Activated naive CD4-positive, alpha-beta T cell treated with anti-CD3 and anti-CD28 coated beads, Interleukin-2, amount 50 U/mL, for 24 hours (primary cell): ENCODE measurements around the gene ETFB.

ENCODE experiments used
- H3K27ac Mint-ChIP-seq: one replicate; pipeline ENCODE4 v1.8.0; 2021; ENCODE audit warnings: mild to moderate bottlenecking, mixed read lengths
- H3K27me3 Mint-ChIP-seq: one replicate; pipeline ENCODE4 v1.8.0; 2021; ENCODE audit warnings: mixed read lengths
- H3K36me3 Mint-ChIP-seq: one replicate; pipeline ENCODE4 v1.8.0; 2021; ENCODE audit warnings: mixed read lengths
- H3K4me1 Mint-ChIP-seq: one replicate; pipeline ENCODE4 v1.8.0; 2021; ENCODE audit warnings: mixed read lengths
- H3K4me3 Mint-ChIP-seq: one replicate; pipeline ENCODE4 v1.8.0; 2021; ENCODE audit warnings: mild to moderate bottlenecking, mixed read lengths
- H3K9me3 Mint-ChIP-seq: one replicate; pipeline ENCODE4 v1.8.0; 2021; ENCODE audit warnings: mixed read lengths

Gene ETFB

DNA sequence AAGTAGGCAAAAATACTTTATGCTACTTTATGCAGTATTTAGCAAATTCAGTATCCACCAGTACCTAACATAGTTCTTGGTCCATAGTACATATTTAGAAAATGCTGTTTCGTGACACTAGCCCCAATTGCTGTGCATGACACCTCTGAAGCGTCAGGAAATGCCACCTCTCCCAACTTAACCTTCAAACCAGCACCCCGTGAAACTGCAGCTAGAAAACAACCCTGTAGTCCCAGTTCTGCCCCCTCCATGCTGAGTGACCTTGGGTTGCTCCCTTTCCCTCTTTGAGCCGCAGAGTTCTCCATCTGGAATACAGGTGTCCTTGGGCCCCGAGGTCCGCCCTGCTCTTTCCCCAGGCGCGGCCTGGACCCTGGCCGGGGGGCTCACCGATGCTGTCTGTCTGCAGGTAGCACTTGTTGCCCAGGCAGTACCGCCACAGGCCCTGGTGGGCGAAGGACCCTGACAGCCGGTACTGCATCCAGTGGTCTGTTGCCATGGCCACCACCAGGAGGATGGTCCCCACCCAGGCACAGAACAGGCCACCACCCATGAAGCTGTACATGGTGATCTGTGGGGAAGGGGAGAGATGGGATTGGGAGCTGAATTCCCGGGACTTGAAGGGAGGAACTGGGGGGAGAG is 20.8 kb upstream of the ETFB start:
- H3K27me3 Mint-ChIP-seq: no peaks in the 10 kb centered on the region
- H3K36me3 Mint-ChIP-seq: no peaks in the 10 kb centered on the region
- H3K4me3 Mint-ChIP-seq: peak overlapping the region; percentile 49
- no peak overlapping the region for H3K27ac Mint-ChIP-seq
- peaks cover 7% of the 10 kb centered on the region for H3K4me1 Mint-ChIP-seq
- H3K9me3 Mint-ChIP-seq: no peaks in the 10 kb centered on the region

DNA sequence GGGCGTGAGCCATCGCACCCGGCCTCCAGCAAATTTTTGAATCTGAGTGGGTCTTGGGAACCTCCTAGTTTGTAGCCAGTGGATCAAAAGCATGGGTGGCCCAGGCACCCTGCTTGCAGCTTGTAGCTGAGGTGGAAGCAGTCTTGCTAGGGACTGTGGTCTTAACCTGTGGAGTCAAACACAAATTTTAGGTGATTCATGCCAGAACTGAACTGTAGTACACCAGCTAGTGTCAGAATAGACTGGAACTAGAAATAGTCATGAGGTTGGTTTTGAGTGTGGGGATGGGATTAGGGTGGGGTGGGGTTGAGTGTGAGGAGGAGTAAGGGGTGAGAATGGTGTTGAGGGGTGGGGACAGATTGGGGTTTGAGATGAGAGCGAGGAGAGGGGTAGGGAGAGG is 15.8 kb upstream of the ETFB start:
- Mint-ChIP-seq H3K9me3 (no peaks in the 10 kb centered on the region), H3K27ac (no peak overlapping the region), H3K4me1 (peaks cover 12% of the 10 kb centered on the region), H3K27me3 (no peaks in the 10 kb centered on the region), H3K4me3 (no peak overlapping the region), H3K36me3 (peaks cover 2% of the 10 kb centered on the region)

DNA sequence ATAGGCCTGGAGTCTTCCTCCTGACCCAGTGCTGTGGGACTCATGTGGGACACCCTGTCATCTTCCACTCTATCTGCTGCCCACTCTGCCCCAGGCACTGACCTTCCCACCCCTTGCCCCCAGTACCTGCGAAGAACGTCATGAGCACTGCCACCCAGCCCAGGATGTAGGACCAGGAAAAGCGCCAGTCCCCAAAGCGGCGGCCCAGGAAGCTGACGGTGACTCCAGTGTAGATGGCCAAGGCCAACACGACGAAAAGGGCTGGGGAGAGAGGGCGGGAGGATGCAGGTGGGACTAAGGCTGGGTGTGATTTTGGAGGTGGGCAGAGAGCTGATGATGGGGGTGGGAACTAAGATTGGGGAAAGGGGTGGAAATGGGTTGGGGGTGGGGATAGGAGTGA is 14.2 kb upstream of the ETFB start:
- H3K36me3 Mint-ChIP-seq: peaks cover 2% of the 10 kb centered on the region
- no peaks in the 10 kb centered on the region for H3K27me3 Mint-ChIP-seq
- no peak overlapping the region for H3K27ac Mint-ChIP-seq
- no peaks in the 10 kb centered on the region for H3K9me3 Mint-ChIP-seq
- H3K4me3 Mint-ChIP-seq: no peak overlapping the region
- peaks cover 26% of the 10 kb centered on the region for H3K4me1 Mint-ChIP-seq

DNA sequence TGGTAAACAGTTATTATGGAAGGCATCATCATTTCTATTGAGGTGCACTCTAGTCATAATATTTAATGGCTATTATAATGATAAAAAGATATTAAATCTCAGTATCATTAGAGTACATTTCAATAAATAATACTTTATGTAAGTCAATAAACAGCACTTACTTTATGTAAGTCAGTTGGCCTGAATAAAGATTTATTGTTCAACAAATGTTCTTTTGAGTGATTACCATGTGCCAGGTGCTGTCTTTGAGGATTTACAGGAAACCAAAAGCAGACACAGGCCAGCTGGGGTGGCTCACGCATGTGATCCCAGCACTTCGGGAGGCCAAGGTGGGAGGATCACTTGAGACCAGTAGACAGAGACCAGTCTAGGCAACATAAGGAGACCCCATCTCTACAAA is 11.2 kb upstream of the ETFB start:
- Mint-ChIP-seq H3K27ac (no peak overlapping the region), H3K27me3 (no peaks in the 10 kb centered on the region), H3K4me1 (peaks cover 53% of the 10 kb centered on the region), H3K36me3 (peaks cover 2% of the 10 kb centered on the region), H3K9me3 (no peaks in the 10 kb centered on the region), H3K4me3 (no peak overlapping the region)

DNA sequence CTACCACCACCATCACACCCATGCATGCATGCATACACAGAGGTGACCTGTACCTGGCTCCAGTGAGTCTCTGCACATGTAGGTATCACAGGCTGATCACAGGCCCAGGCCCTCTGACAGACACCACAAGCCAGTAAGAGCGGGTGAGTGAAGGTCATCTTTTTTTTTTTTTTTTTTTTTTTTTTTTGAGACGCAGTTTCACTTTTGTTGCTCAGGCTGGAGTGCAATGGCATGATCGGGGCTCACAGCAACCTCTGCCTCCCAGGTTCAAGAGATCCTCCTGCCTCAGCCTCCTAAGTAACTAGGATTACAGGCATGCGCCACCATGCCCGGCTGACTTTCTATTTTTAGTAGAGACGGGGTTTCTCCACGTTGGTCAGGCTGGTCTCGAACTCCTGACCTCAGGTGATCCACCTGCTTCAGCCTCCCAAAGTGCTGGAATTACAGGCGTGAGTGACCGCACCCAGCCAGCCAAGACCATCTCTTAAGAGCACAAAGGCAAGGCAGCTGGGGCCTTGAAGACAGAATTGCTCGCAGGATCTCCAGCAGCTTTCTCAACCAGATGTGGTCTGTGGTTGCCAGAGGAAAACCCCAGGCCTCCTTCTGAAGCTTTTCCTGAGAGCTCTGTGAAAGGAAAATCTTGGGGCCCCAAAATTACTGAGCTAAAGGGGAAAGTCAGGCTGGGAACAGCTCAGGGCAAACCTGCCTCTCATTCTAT is 9.5 kb upstream of the ETFB start:
- H3K27ac Mint-ChIP-seq: no peak overlapping the region
- peak overlapping the region; percentile 43 for H3K4me3 Mint-ChIP-seq
- H3K9me3 Mint-ChIP-seq: no peaks in the 10 kb centered on the region
- peaks cover 69% of the 10 kb centered on the region for H3K4me1 Mint-ChIP-seq
- H3K36me3 Mint-ChIP-seq: peaks cover 2% of the 10 kb centered on the region
- no peaks in the 10 kb centered on the region for H3K27me3 Mint-ChIP-seq

DNA sequence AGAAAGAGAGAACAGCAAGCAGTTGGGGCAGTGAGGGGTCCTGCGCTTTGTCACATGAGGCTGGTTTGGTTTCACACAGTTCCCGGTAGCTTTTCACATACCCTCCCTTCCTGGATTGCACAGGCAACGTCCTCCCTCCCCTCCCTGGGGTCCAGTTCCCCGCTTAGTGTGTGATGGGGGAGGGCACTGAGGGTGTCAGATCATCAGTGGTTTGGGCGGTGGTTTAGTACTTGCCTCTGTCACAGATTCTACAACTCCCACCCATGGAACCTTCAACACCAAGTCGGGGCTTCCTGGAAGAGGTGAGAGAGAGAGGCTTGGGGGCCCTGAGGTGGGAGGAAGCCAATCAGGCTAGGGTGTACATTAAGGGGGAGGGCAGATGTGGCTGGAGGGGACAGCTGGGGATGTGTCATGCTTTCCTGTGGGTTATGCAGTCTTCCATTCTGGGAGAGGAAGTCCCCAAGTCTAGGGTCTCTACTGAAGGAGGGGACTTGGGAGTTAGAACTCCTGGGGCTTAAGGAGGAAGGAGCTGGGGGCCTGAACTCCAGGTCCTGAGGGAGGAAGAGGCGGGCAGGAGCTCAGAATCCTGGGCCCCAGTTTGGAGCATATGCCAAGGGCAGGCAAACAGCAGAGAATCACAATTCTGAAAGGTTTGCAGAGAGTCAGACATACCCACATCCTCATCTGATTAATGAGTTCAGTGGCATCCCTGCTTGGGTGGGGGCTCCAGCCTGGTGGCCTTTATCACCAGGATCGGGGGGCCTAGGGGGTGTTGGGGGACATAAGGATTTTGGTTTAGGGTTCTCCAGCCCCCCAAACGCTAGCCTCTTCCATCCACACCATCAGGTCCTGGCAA is 6.7 kb upstream of the ETFB start, which contains the start of gene NKG7:
TSS of gene NKG7 (minus strand) at position 6 of the 856 bp plus-strand sequence. CDS start 119 bp downstream, outside the sequence.
- Mint-ChIP-seq H3K4me3 (peak within 1 kb of the TSS; percentile 84), H3K4me1 (peaks cover 70% of the 10 kb centered on the region), H3K36me3 (no peaks in the 10 kb centered on the region), H3K9me3 (no peaks in the 10 kb centered on the region), H3K27me3 (no peaks in the 10 kb centered on the region), H3K27ac (peak within 1 kb of the TSS; percentile 81)

DNA sequence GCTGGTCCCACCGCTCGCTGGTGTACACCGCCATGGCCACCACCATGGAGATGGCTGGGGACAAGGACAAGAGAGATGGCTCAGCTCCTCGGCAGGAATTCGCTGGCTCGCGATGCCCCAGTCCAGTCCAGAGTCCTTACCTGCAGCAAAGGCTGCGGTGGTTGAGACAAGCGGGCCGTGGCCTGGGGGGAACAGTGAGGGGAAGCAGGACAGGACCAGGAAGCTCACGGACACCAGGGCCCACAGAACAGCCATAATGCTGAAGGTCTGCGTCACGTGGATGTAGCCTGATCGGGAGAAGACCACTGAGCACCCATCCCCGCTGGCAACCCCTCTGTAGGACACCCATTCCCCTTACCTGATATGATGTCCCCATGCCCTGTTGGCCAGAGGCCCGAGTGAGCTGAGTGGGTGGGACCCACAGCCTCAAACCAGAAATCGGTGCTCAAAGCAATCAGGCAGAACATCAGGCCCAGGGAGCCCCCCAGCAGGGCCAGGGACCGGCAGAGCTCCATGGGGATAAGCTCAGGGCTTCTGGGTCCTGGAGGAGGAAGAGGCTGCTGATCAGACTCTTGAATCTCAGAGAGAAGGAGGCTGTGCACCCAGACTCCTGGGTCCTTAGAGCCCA is 5.9 kb upstream of the ETFB start:
- Mint-ChIP-seq H3K36me3 (no peaks in the 10 kb centered on the region), H3K9me3 (no peaks in the 10 kb centered on the region), H3K4me1 (peaks cover 74% of the 10 kb centered on the region), H3K4me3 (peak overlapping the region; percentile 84), H3K27ac (peak overlapping the region; percentile 81), H3K27me3 (no peaks in the 10 kb centered on the region)

DNA sequence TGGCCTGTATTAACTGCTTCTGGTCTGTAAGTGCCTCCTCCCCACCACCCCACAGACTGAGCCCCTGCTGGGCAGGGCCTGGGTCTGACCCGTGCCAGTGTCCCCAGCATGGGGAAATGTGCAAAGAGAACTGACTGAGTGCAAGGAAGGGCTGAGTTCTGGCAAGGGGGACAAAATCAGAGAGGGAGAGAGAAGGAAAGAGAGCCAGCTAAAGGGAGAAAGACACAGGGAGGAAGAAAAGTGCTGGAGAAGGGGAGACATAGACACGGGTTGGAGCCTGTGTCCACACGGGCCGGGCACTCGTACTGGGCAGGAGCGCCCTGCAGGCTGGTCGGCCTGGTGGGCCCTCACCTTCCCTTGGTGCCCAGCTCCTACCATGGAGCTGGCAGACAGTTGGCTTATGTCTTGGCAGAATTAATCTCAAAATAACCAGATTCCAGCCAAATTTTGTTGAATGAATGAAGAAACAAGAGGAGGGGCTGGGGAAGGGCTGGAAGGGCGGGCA is 5.0 kb upstream of the ETFB start:
- H3K27ac Mint-ChIP-seq: peak overlapping the region; percentile 43
- H3K27me3 Mint-ChIP-seq: no peaks in the 10 kb centered on the region
- peak overlapping the region; percentile 84 for H3K4me3 Mint-ChIP-seq
- no peaks in the 10 kb centered on the region for H3K36me3 Mint-ChIP-seq
- peaks cover 77% of the 10 kb centered on the region for H3K4me1 Mint-ChIP-seq
- no peaks in the 10 kb centered on the region for H3K9me3 Mint-ChIP-seq

DNA sequence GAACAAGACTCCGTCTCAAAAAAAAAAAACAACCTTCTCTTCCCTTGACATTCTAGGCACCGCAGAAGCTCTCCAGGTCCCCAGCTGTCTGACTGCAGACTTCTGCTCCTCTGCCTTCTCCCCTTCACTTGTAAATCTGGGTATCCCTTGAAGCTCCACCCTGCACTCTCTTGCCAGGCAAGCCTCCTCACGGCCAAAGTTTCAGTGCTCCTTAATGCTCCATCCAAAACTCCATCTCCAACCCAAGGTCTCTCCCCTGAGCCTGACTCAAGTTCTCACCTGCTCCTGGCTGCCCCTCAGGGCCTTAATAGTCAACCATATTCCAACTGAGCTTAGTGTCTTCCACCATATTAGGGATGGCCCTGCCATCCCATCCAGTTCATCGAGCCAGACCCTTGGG is 4.0 kb upstream of the ETFB start:
- no peaks in the 10 kb centered on the region for H3K36me3 Mint-ChIP-seq
- peaks cover 75% of the 10 kb centered on the region for H3K4me1 Mint-ChIP-seq

DNA sequence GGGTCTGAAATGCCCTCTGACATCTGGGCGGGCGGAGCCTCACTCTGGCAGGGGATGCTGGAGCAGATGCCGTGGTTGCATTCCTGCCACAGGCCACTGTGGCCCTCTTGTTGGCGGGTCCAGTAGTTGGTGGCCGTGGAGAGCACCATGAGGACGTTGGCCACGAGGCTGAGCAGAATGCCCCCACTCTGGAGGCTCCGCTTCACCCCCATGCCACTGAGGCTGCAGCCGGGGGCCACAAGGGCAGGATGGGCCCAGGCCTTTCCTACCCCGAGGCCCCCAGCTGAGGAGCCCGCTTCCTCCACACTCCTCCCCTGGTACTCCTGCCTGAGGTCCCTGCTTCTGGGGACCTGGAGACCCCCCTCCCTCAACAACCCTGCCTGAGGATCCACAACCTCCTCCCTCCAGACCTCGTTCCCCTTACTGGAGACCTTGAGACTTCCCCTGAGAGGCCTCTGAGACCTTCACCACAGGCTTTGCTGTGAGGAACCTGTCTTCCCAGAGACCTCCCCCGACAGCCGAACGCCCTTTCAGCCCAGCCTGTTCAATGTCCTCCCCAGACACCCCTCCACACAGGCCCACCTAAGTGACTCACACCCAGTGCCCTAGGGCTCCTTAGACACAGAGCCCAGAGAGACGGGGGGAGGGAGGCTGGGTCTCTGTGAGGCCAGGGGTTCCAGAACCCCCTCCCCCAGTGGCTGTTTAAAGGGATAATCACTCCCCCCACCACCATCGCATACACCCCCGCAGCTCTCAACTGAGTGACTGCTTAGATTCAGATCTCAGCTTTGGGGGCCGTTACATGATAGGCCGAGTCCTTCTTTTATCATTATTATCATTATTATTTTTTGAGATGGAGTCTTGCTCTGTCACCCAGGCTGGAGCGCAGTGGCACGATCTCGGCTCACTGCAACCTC is 2.4 kb upstream of the ETFB start, which contains the start of gene CLDND2:
TSS of gene CLDND2 (minus strand) at position 638 of the 917 bp plus-strand sequence. CDS start at position 212, 426 bp downstream.
- no peaks in the 10 kb centered on the region for H3K9me3 Mint-ChIP-seq
- H3K36me3 Mint-ChIP-seq: no peaks in the 10 kb centered on the region
- H3K4me1 Mint-ChIP-seq: peaks cover 74% of the 10 kb centered on the region
- H3K27ac Mint-ChIP-seq: peak within 1 kb of the TSS; percentile 91
- peak within 1 kb of the TSS; percentile 100 for H3K4me3 Mint-ChIP-seq
- no peaks in the 10 kb centered on the region for H3K27me3 Mint-ChIP-seq

More for the DNA sequence above, 4.0 kb upstream of the ETFB start:
- Mint-ChIP-seq H3K9me3 (no peaks in the 10 kb centered on the region), H3K4me3 (peak overlapping the region; percentile 84), H3K27ac (peak overlapping the region; percentile 77), H3K27me3 (no peaks in the 10 kb centered on the region)

DNA sequence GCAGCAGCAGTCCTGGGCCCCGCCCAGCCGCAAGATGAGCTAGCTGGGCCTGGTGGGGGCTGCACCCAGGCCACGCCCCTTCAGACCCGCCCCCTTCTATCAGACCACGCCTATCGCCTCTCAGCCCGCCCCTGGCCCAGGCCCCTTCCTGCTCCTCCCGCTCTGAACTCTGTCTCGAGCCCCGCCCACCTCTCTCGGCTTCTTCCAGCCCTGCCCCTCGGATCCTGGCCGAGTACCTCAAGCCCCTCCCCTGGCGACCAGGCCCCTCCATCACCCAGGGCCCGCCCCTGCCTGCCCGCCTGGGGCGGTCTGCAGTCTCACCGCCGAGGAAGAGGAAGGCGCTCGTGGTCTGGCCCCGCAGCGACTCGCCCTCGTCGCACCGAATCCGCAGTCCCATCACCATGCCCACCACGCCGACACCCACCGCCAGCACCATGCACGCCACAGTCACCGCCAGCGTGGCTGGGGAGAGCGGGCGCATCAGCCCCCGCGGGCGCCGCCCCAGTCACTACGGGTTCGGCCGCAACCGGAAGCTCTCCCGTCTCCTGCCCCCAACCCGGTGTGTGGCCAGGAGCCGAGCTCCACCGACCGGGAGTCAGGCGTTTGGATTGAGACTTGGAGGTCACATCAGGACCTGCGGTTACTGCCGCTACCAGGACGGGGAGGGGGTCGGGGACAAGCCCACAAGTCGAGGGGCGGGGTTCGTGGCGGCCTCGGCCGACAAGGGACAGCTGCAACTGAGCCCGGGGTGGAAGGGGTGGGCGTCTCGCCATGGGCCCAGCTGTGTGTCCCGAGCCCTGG is 1.6 kb upstream of the ETFB start:
- H3K36me3 Mint-ChIP-seq: no peaks in the 10 kb centered on the region

DNA sequence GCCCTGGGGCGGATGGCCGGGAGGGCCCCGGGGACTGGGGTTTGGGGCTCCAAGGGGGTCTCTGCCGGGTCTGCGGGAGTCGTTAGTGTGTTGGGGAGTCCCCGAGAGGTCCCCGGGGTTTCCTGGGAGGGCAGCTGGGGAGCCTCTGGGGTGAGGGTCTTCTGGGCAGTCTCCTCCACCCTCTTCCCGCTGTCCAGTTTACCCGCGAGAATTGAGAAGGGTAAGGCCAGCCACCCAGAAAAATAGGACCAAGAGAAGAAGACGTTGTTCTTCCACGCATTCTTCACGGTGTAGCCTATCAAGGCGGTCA is 1.0 kb upstream of the ETFB start:
- no peaks in the 10 kb centered on the region for H3K36me3 Mint-ChIP-seq
- H3K4me1 Mint-ChIP-seq: peaks cover 72% of the 10 kb centered on the region
- no peaks in the 10 kb centered on the region for H3K27me3 Mint-ChIP-seq
- peak overlapping the region; percentile 100 for H3K4me3 Mint-ChIP-seq
- peak overlapping the region; percentile 91 for H3K27ac Mint-ChIP-seq
- H3K9me3 Mint-ChIP-seq: no peaks in the 10 kb centered on the region

More for the DNA sequence above, 1.6 kb upstream of the ETFB start:
- no peaks in the 10 kb centered on the region for H3K9me3 Mint-ChIP-seq
- peak overlapping the region; percentile 91 for H3K27ac Mint-ChIP-seq
- H3K4me1 Mint-ChIP-seq: peaks cover 72% of the 10 kb centered on the region
- H3K27me3 Mint-ChIP-seq: no peaks in the 10 kb centered on the region
- peak overlapping the region; percentile 100 for H3K4me3 Mint-ChIP-seq

DNA sequence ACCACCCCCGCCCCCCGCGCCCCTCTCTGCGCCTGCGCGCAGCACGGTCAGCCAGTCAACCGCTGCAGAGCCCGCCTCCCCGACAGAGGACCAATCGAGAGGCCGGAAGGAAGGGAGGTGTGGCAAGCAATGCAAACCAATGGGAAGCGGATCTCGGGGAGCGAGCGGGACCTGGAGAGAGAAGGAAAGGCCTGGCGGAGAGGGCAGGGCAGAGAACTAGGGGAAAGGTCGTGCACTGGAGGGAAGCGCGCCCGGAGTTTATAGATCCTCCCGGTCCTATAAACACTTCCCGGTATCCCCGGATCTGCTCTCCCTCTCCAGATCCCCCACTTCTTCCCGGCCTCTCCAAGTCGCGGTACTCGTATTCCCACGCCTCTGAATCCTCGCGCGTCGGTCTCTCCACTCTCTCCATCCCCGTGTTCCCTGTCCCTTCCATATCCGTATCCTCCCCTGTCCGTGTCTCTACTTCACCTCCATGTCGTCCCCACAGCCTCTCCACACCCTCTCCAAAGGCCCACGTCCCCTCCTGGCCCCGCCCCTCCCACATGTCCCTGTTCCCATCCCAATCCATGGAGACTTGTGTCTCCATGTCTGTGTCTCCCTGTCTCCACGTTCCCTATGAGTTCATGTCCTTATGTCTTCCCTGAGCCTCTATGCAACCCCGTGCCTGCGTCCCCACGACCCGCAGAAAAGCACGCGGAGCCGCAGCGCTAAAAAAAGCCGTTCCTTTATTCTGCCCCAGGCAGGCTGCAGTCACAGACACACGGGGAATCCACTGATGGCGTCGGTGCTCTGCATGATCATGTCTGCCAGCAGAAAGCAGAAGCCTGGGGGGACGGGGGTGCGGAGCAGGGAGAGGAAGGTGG is 434 bp upstream of the ETFB start:
- H3K27ac Mint-ChIP-seq: peak overlapping the region; percentile 91

More for the DNA sequence above, 434 bp upstream of the ETFB start:
- no peaks in the 10 kb centered on the region for H3K36me3 Mint-ChIP-seq
- H3K27me3 Mint-ChIP-seq: no peaks in the 10 kb centered on the region
- H3K4me1 Mint-ChIP-seq: peaks cover 70% of the 10 kb centered on the region
- H3K4me3 Mint-ChIP-seq: peak overlapping the region; percentile 100
- no peaks in the 10 kb centered on the region for H3K9me3 Mint-ChIP-seq
